Glutamatergic neuron (in vitro differentiated cells): Measurements from ENCODE around the gene EHD4. TPM values are rescaled to one million over a fixed set of nuclear protein-coding genes. Genes with fewer than 3 reads are reported as not detected.

Experiments used
- DNase-seq: peaks from one replicate; pipeline ENCODE4 v3.0.0; 2022
- H3K27ac Mint-ChIP-seq: one replicate; pipeline ENCODE4 v1.8.0; 2020; ENCODE audit warnings: mild to moderate bottlenecking, mixed read lengths, inconsistent platforms; ENCODE audit not compliant: unreplicated experiment
- H3K27me3 Mint-ChIP-seq: one replicate; pipeline ENCODE4 v1.8.0; 2020; ENCODE audit warnings: mild to moderate bottlenecking, moderate library complexity, mixed read lengths, inconsistent platforms; ENCODE audit not compliant: unreplicated experiment
- H3K36me3 Mint-ChIP-seq: one replicate; pipeline ENCODE4 v1.8.0; 2020; ENCODE audit warnings: mild to moderate bottlenecking, mixed read lengths, inconsistent platforms; ENCODE audit not compliant: unreplicated experiment
- H3K4me1 Mint-ChIP-seq: one replicate; pipeline ENCODE4 v1.8.0; 2020; ENCODE audit warnings: mild to moderate bottlenecking, low read depth, mixed read lengths, inconsistent platforms; ENCODE audit not compliant: unreplicated experiment
- H3K4me3 Mint-ChIP-seq: one replicate; pipeline ENCODE4 v1.8.0; 2020; ENCODE audit warnings: mild to moderate bottlenecking, mixed read lengths, inconsistent platforms; ENCODE audit not compliant: unreplicated experiment
- H3K9me3 Mint-ChIP-seq: one replicate; pipeline ENCODE4 v1.8.0; 2020; ENCODE audit warnings: mild to moderate bottlenecking, moderate library complexity, mixed read lengths, inconsistent platforms; ENCODE audit not compliant: unreplicated experiment
- CTCF ChIP-seq: fragments of 200-600 bp; sonication (generic); IDR thresholded peaks from one replicate; pipeline ENCODE4 v1.5.0; 2021; ENCODE audit not compliant: partially characterized antibody, unreplicated experiment
- total RNA-seq: library from RNA; stranded (reverse); fragmentation: NEBNext Ultra II Directional; extraction: Animal tissue kit (Norgen Biotek cat#: 25700); gene quantifications from one replicate; pipeline ENCODE4 v1.2.1, GENCODE V29; 2021; ENCODE audit not compliant: unreplicated experiment

EHD4 gene
- total RNA-seq, 1 donor from 2014 or later: 4.0 TPM

GRCh38 chr15:41966414-41966812 lies 5.9 kb downstream of the EHD4 start:
- peaks cover 5% of the 10 kb centered on the region for H3K4me1 Mint-ChIP-seq
- no peak overlapping the region for H3K4me3 Mint-ChIP-seq
- no peaks in the 10 kb centered on the region for H3K9me3 Mint-ChIP-seq
- no peak for TF ChIP-seq CTCF
- DNase-seq: no peak
- H3K27me3 Mint-ChIP-seq: peaks cover 8% of the 10 kb centered on the region
- peaks cover 7% of the 10 kb centered on the region for H3K36me3 Mint-ChIP-seq
- peak overlapping the region; percentile 13 for H3K27ac Mint-ChIP-seq

- H3K9me3 Mint-ChIP-seq: no peaks in the 10 kb centered on the region
- H3K27ac Mint-ChIP-seq: peak overlapping the region; percentile 13
- H3K36me3 Mint-ChIP-seq: peaks cover 12% of the 10 kb centered on the region
- H3K4me3 Mint-ChIP-seq: no peak overlapping the region
- H3K4me1 Mint-ChIP-seq: peaks cover 5% of the 10 kb centered on the region
- peaks cover 8% of the 10 kb centered on the region for H3K27me3 Mint-ChIP-seq
- no peak for DNase-seq
- no peak for TF ChIP-seq CTCF
These were observed 6.6 kb downstream of the EHD4 start for GRCh38 chr15:41965441-41966413.

GRCh38 chr15:41961595-41962202 lies 10.7 kb downstream of the EHD4 start:
- Mint-ChIP-seq H3K27ac (no peak overlapping the region), H3K4me3 (no peak overlapping the region), H3K36me3 (peaks cover 12% of the 10 kb centered on the region), H3K27me3 (peaks cover 2% of the 10 kb centered on the region), H3K4me1 (no peaks in the 10 kb centered on the region), H3K9me3 (no peaks in the 10 kb centered on the region)
- no peak for DNase-seq
- TF ChIP-seq CTCF: no peak

GRCh38 chr15:41961001-41961518 lies 11.3 kb downstream of the EHD4 start:
- H3K9me3 Mint-ChIP-seq: no peaks in the 10 kb centered on the region
- TF ChIP-seq CTCF: no peak
- H3K36me3 Mint-ChIP-seq: peaks cover 12% of the 10 kb centered on the region
- H3K4me1 Mint-ChIP-seq: no peaks in the 10 kb centered on the region
- no peak overlapping the region for H3K27ac Mint-ChIP-seq
- DNase-seq: no peak
- peaks cover 2% of the 10 kb centered on the region for H3K27me3 Mint-ChIP-seq
- no peak overlapping the region for H3K4me3 Mint-ChIP-seq

GRCh38 chr15:41958002-41958420 lies 14.3 kb downstream of the EHD4 start:
- Mint-ChIP-seq H3K27ac (no peak overlapping the region), H3K4me3 (no peak overlapping the region), H3K27me3 (no peaks in the 10 kb centered on the region), H3K4me1 (no peaks in the 10 kb centered on the region), H3K36me3 (peaks cover 12% of the 10 kb centered on the region), H3K9me3 (no peaks in the 10 kb centered on the region)
- DNase-seq: no peak
- TF ChIP-seq CTCF: no peak
